Colonic mucosa (tissue), 4 donors: ENCODE data around the gene DISC1. TPM values are rescaled to one million over a fixed set of nuclear protein-coding genes. Genes with fewer than 3 reads are reported as not detected.

Source experiments
- DNase-seq: peaks from one replicate; pipeline ENCODE4 v3.0.0-alpha.2; 2020
- H3K27ac ChIP-seq: fragments of 200-600 bp; one replicate; pipeline ENCODE4 v1.8.0; 2021
- H3K27me3 ChIP-seq: fragments of 200-600 bp; one replicate; pipeline ENCODE4 v1.8.0; 2021
- H3K36me3 ChIP-seq: fragments of 200-600 bp; one replicate; pipeline ENCODE4 v1.8.0; 2021
- H3K4me1 ChIP-seq: fragments of 200-600 bp; one replicate; pipeline ENCODE4 v1.8.0; 2021; ENCODE audit warnings: mild to moderate bottlenecking
- H3K4me3 ChIP-seq: fragments of 200-600 bp; one replicate; pipeline ENCODE4 v1.8.0; 2021
- H3K9ac ChIP-seq, 2 donors: one replicate each; pipeline ENCODE4 v1.7.0; 2013; ENCODE audit warnings: control low read depth in 2 of 2, low read depth in 2 of 2, low read length in 2 of 2
- H3K9me3 ChIP-seq: fragments of 200-600 bp; one replicate; pipeline ENCODE4 v1.8.0; 2021
- CTCF ChIP-seq: fragments of 200-600 bp; IDR thresholded peaks from one replicate; pipeline ENCODE4 v1.8.0; 2022; ENCODE audit warnings: antibody characterized with exemption, mild to moderate bottlenecking
- intact Hi-C: fragments of 100-400 bp; cut with DNase I; formaldehyde crosslinking; loops from one replicate; pipeline ENCODE4 v1.14.1; 2022
- total RNA-seq, 2 donors: library from RNA; stranded (reverse); fragmentation: NEBNext Ultra II Directional in 1 of 2; extraction: Animal tissue kit (Norgen Biotek cat#: 25700) in 1 of 2; gene quantifications; one replicate each; pipeline ENCODE4 v1.2.1, GENCODE V29; 2021
- donor health status: healthy.
- donor health status: DM: no; HTN: no; CAD: no.
- donor health status: DM: no; HTN: no; CAD: no.

DISC1 gene
- total RNA-seq, 2 donors from 2014 or later = 3.4 to 5.3 TPM

- no peaks in the 10 kb centered on the region for H3K4me1 ChIP-seq
- no peak overlapping the region for H3K27ac ChIP-seq
- DNase-seq = no peak
- no peak overlapping the region for H3K4me3 ChIP-seq
- intact Hi-C loops = no loop called here
- no peak overlapping the region for H3K9ac ChIP-seq
- no peaks in the 10 kb centered on the region for H3K9me3 ChIP-seq
- no peaks in the 10 kb centered on the region for H3K36me3 ChIP-seq
- H3K27me3 ChIP-seq = no peaks in the 10 kb centered on the region
- no peak for TF ChIP-seq CTCF
Observed at GRCh38 chr1:231721436-231721835, 94.8 kb downstream of the DISC1 start.

GRCh38 chr1:231722356-231722755 lies 95.8 kb downstream of the DISC1 start:
- Histone ChIP-seq H3K9ac (no peak overlapping the region), H3K27ac (no peak overlapping the region)
- TF ChIP-seq CTCF = no peak

GRCh38 chr1:231723146-231723545 lies 96.6 kb downstream of the DISC1 start:
- no peak for TF ChIP-seq CTCF
- H3K27me3 ChIP-seq = no peaks in the 10 kb centered on the region
- no peak for DNase-seq
- H3K9ac ChIP-seq = no peak overlapping the region
- intact Hi-C loops = no loop called here
- H3K4me3 ChIP-seq = no peak overlapping the region
- H3K27ac ChIP-seq = no peak overlapping the region
- no peaks in the 10 kb centered on the region for H3K4me1 ChIP-seq
- H3K36me3 ChIP-seq = no peaks in the 10 kb centered on the region
- no peaks in the 10 kb centered on the region for H3K9me3 ChIP-seq

More at GRCh38 chr1:231722356-231722755, 95.8 kb downstream of the DISC1 start:
- intact Hi-C loops = no loop called here
- no peak for DNase-seq
- no peaks in the 10 kb centered on the region for H3K9me3 ChIP-seq
- no peaks in the 10 kb centered on the region for H3K36me3 ChIP-seq
- H3K4me1 ChIP-seq = no peaks in the 10 kb centered on the region
- no peak overlapping the region for H3K4me3 ChIP-seq
- H3K27me3 ChIP-seq = no peaks in the 10 kb centered on the region

GRCh38 chr1:231724041-231724440 lies 97.5 kb downstream of the DISC1 start:
- TF ChIP-seq CTCF = no peak
- Histone ChIP-seq H3K9me3 (no peaks in the 10 kb centered on the region), H3K9ac (no peak overlapping the region), H3K27ac (no peak overlapping the region), H3K4me1 (no peaks in the 10 kb centered on the region), H3K27me3 (no peaks in the 10 kb centered on the region), H3K4me3 (no peak overlapping the region), H3K36me3 (no peaks in the 10 kb centered on the region)
- DNase-seq = no peak
- intact Hi-C loops = no loop called here

- peak; percentile 28 for DNase-seq
Observed at GRCh38 chr1:231724876-231725647, 98.5 kb downstream of the DISC1 start.

More at GRCh38 chr1:231724876-231725647, 98.5 kb downstream of the DISC1 start:
- Histone ChIP-seq H3K4me3 (no peak overlapping the region), H3K9me3 (no peaks in the 10 kb centered on the region), H3K9ac (no peak overlapping the region), H3K27ac (no peak overlapping the region), H3K4me1 (no peaks in the 10 kb centered on the region), H3K27me3 (no peaks in the 10 kb centered on the region), H3K36me3 (no peaks in the 10 kb centered on the region)
- peak; percentile 27 for TF ChIP-seq CTCF
- intact Hi-C loops = no loop called here
